Right hindlimb (tissue), 1 donor: ENCODE results near the gene KCTD20.

Source experiments
- DNase-seq: peaks from one replicate; pipeline ENCODE4 v3.0.0-alpha.2; 2018

The KCTD20 gene

DNA sequence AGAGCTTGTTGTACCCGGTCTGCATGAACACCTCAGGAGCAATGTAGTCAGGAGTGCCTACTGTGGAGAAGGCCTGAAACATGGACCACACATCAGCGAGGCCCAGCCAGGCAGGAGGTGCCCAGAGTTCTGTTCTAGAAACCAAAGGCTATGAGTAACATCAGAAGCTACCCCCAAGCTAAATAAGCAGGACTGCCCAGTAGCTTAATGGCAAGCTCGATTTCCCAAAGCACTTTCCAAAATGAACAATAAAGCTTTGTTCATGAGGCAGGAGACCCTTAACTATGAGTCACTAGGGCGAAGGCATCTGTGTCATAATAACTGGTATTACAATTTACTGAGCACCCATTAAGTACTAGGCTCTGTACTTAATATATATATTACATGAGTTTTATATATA, 57.1 kb downstream of the KCTD20 start:
- DNase-seq: no peak

DNA sequence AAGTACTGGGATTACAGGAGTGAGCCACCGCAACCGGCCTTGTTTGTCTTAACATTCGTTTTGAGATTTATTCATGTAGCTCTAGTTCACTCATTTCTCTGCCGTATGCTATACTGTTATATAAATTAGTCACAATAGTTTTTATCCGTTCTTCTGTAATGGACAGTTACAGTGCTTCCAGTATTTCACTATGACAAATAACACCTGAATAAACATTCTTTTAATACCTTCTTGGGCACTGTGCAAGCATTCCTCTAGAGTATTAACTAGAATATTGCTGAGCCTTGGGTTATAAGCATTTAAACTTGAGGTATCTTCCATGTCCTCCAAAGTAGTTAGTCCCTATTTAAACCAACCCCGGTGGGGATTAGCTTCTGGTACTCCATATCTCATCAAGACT, 58.9 kb downstream of the KCTD20 start:
- DNase-seq: no peak

DNA sequence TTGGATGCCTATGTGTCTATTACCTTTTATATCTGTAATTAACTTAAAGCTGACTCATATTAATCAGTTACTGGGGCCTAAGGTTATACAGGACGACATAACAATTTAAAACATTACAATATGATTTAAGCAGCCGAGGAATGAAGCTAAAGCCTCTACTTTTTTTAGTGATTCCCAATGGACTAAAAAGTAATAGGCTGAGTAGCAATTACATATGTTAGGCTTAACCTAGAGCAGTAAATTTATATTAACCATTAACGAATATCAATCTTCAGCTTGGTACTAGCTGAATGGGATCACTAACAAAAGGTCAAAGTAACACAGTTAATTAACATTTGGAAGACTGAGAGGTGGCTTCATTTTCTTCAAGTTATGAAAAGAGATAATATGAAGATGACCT, 61.4 kb downstream of the KCTD20 start:
- no peak for DNase-seq

DNA sequence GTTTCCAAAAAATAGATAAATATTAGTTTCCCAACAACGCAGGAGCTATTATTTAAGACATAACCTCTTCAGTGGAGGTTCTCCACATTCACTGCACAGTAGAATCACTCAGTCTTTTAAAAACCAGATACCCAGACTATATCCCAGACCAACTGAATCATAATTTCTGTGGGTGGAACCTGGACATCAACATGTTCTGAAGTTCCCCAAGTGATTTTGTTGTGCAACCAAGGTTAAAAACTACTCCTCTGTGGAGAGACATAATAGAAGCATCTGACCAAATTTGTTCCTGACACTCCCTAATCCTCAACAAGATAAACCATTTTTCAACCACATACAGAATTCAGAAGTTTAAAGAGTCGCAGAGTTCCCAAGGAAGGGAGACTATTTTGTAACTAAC, 62.2 kb downstream of the KCTD20 start:
- DNase-seq: no peak

DNA sequence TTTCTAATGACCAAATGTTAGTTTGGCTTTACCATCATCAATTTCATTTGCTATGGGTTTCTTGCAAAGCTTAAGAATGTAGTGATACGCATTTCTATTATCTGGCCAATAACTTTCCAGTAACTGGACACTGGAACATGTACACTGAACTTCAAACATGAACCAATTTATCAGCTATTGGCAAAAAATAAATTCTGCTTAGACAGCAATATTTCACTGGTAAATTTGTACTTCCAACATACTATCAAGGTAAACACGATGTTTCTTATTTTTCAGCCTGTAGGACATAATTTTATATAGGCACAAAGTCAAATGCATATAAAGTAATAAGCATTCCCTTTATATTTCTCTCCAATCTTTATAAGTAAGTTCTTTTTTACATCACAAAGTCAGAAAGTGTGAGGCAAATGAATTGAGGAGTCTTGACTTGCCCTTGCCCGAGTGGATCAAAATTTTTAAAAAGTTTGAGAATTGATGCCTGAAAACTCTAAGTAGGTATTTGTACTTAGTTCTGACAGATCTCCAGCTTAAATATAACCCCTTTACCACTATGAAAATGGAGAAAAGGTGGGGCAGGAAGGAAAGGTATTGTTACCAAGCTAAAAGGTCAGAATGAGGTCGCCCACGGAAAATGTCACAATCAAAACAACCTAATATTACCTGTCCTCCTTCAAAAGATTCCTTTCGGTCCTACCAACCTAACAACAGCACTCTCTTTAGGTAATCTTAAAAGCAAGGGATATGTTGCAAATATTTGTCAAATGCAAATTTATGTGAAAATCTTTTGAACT, 63.1 kb downstream of the KCTD20 start:
- DNase-seq: no peak

DNA sequence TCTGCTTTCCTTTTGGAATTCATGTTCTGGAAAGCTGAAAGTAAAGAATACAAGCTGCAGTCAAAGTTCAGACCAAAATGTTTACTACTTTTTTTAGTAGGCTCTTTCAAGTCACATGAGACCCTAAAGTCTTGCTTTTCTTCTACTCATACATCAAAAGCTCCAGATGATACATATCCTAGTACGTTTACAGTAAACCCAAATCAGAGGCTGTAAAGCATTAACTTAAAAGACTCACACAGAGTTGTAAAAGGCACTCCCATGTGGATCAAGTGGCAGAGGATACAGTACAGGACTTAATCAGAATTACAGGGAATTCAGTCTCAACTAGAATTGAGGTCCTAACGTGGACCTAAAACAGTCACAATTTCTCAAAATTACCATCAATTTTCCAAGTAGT, 63.8 kb downstream of the KCTD20 start:
- DNase-seq: no peak

DNA sequence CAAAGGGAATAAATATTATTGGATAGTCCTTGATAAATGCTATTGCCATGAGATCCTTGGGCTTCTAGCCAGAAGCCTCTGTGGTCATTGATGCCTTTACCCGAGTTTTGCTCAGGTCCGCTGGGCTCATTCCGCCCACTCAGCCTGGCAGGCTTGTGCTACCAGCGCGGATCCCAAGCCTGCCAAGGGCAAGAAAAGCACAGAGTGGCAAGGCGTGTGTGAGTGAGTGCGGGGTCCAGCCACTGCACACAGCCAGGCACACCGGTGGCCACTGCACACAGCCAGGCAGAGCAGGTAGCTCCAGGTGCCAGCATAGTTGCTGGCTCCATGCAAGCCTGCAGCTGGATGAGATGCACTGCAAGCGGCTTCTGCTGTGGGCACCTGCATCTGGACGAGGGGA, 65.7 kb downstream of the KCTD20 start:
- no peak for DNase-seq

DNA sequence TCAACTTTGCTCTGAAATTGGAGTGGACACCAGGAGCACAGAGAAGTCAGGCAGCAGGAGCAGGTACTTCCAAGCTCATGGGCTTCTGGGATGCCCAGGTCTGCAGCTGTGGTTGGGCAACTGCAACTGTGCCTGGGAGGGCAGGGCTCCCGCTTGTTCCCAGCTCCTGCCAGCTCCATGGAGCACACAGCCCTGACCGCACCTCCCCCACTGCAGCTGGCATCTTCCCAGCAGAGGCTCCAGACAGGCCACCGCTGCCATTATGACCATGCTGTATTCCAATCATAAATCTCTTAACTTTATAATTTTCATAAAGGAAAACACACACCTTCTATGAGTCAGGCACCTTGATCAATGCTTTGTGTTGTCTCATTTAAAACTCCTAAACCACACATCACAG, 67.6 kb downstream of the KCTD20 start:
- DNase-seq: no peak

DNA sequence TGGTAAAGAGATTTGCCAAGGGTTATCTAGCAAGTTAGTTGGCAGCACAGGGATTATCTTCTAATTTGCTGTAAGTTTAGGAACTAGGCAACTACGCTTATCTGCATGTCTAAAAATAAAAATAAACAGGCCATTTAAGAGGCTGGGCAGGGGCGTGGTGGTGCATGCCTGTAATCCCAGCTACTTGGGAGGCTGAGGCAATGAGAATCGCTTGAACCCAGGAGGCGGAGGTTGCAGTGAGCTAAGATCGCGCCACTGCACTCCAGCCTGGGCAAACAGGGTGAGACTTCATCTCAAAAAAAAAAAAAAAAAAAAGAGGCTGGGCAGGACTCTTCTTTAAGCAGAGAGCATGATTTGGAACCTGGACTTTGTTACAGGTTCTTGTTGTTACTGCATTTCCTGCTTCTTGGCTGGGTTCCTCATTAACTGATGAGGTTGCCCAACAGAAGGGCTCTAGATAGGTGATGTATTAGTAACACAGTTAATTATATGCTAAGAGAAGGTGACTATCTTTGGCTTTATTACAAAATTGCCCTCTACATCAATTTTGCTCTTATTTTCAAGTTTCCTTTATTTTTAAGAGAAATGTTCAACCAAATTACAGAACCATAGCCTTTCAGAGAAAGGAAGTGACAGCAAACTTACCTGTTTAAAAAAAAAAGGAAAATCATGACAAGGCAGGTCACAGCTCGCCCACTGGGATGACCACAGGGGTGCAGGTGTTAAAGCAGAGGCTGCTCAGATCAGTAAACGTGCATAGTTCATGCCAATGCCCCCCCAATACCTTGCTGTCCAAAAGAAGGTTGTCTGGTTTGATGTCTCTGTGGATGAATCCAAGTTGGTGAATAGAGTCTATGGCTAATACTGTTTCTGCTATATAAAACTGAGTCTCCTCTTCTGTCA, 72.0 kb downstream of the KCTD20 start:
- DNase-seq: no peak

DNA sequence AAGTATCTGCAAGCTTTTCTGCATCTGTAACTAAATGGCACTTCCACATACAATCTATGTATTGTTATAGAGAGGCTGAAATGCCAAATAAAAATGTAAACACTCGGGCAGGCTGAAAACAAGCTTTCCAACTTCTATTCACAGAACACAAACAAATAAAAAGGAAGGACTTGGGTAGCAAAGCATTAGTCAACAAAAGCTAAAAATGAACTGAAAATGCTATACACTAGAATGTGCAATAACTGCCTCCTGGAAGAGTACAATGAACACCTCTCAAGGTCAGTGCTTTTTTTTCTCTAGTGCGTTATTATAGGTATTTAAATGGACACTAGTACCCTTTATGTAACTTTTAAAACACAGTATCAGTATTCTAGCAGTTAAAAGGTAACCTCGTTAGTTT, 73.0 kb downstream of the KCTD20 start:
- no peak for DNase-seq

DNA sequence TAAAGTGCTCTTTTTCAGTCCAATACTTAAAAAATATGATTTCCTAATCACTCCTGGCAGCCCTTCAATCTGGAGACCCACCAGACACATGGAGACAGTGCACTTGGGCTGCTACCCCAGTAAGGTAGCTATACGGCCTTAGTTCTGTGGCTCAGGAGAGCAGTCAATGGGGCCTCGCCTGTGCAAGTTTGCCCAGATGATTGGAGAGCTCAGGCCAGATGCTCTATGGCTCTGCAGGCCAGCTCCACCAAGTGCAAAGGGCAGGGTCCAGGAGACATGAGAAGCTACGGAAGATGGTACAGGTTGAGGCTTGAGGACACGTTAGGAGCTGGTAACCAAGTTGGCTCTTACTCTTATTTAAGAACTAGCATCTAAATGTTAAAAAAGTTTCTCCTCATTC, 73.8 kb downstream of the KCTD20 start:
- no peak for DNase-seq

DNA sequence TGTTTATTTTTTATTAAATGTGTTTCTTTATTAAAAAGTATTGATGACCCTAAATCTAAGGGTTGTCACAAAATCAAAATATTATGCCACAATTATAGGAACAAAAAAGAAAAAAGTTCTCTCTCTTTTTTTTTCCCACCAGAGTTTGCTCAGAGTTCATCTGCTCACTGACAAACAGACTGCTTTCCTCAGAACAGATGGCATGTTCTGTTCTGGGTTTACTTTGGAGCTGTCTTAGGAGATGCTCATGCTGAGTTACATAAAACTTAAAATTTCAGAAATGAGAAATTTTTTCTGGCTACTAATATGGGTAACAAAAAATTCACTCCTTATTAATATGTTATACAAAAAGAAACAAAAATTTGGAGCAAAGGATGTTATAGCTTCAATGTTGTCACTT, 74.2 kb downstream of the KCTD20 start:
- DNase-seq: no peak

DNA sequence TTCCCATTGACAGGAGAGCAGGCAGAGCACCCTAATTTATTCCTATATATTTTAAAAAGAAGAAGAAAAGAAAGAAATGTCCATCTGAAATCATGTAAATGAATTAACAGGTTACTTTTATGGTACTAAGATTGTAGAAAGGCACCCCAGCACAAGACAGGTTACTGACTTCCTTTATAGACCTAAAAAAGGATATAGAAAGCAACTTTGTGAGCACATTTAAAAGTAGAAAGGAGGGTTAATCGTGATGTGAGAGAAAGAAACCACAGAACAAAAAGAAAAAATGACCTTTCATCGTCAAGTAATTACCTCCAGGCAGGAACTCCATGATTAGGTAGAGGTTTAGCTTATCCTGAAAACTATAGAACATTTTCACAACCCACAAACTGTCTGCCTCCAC, 74.6 kb downstream of the KCTD20 start:
- DNase-seq: no peak

DNA sequence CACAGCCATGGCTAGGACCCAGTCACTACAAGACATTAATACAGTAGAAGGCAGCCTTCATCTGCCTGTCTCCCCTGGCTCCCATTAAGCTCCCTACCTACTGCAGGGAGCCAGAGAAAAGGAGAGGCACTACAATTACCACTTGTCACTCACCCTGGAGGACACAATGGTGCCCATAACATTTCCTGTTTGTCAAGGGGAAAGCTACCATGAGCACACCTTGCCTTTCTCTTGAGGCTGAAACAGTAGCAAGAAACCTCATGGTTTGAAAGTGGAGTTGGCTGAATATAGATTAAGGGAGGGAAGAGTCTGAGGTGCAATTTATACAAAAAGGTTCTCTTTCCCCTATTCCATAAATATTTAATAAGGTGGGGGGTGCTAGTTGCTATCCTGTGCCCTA, 76.6 kb downstream of the KCTD20 start:
- no peak for DNase-seq

DNA sequence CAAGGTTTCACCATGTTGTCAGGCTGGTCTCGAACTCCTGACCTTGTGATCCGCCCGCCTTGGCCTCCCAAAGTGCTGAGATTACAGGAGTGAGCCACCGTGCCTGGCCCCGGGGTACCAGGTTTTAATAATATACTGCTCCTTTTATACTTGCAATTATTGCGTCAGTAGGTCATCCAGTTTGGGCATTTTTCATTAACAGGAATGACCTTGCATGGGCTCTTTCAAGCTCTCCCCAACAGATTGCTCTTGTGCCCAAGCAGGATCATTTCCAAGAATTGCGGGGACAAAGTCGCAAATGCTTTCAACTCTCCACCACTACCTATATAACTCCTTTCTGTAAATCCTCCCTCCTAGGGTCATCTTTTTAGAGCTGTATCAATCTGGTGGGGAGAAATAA, 80.7 kb downstream of the KCTD20 start:
- no peak for DNase-seq

DNA sequence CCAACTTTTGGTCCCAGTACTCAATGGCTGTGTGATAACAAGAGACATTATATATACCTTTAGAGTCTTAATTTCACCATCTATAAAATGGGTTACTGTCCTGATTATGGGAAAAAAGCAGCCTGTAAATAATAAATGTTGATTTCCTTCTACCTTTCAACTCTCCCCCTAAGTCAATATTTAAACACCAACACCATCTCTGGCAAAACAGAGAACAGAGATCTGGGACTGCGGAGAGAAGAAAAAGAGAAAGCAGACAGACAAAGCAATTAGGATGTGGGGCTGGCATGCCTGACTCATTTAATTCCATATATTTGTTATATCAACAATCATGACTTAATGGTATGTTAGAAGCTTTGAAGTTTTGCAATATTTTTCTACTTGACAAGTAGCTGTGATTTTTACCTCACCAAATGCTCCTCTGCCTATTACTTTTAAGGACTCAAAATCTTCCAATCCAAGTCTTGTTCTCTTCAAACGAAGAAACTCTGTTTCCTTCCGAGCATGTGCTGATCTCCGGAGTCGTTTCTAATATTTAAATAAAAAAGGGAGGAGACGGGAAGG, 81.2 kb downstream of the KCTD20 start:
- no peak for DNase-seq

DNA sequence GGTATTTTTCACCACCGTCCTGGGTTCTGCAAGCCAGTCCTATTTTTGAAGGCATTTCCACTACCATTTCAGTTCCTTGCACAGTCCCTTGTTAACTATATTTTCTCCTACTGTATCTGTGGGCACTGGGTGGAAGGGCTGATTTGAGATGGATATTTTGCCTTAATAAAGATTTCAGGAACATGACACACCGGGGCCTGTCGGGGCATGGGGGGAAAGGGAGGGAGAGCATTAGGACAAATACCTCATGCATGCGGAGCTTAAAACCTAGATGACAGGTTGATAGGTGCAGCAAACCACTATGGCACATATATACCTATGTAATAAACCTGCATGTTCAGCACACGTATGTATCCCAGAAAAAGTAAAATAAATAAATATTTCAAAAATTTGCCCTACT, 82.1 kb downstream of the KCTD20 start:
- no peak for DNase-seq

DNA sequence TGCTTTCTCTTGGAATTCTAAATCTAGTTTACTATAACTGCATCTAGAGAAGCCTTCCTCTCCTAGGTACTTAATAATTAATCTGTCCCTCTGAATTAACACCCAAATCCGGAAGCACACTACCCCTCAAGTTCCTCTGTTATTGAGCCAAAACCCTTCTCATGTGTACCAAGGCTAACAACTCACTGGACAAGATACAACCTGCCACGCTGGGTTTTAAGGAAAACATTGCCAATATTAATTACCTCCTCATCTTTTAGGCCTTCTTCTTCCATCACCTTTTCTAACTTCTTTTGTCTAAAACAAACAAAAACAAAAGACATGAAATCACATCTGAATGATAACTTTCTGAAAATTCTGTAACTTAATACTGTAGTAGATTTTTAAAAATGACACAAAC, 82.5 kb downstream of the KCTD20 start:
- no peak for DNase-seq

DNA sequence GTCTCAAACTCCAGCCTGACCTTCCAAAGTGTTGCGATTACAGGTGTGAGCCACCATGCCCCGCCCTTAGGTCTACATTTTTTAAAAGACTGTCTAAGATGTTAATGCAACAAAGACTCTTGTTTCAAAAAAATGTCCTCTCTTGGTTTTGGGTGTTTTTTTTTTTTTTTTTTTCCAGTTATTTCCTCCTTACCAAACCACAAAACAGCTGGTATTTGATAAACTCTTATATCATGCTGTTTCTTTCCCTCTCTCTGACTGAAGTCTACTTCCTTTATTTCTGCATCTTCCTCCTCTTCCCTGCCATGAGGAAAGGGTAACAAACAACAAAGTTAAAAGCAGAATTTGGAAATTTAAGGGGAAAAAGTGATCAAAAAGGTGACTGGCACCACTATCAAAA, 83.3 kb downstream of the KCTD20 start:
- no peak for DNase-seq

DNA sequence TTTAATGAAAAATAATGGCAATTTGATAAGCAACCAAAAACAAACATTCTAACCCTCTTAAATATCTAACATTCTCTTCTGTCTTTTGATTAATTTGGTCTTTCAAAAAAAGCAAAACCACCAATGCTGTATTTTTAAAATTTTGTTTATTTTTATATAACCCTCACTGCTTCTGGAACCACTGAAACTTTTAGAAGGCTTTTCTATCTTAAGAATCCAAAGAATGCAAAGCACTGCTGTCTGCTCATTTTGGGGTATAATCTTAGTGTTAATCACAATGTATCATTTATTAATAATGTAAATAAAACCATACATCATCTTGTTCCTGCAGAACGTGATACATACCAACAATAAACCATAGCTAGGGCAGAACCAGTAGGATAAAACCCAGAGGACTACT, 90.5 kb downstream of the KCTD20 start:
- DNase-seq: no peak

DNA sequence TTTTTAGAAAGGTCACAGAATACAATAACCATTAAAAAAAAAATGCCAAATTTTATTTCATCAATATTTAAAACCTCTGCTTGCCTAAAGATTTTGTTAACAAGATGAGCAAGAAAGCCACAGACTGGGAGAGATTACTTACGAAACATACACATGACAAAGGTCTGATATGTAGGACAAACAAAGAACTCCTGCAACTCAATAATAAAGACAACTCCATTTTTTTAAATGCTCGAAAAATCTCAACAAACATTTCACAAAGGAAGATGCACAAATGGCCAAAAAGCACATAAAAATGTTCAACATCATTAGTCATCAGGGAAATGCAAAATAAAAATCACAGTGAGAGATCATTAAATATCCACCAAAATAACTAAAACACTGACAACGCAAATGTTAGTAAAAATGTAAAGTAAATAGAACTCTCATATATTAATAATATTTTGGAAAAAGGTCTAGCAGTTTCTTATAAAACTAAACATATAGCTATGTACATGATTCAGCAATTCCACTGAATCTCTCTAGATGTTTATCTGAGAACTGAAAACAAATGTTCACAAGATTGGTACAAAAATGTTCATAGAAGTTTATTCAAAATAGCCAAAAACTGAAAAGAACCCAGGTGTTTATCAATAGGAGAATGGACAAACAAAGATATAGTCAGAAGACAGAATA, 94.2 kb downstream of the KCTD20 start:
- no peak for DNase-seq

DNA sequence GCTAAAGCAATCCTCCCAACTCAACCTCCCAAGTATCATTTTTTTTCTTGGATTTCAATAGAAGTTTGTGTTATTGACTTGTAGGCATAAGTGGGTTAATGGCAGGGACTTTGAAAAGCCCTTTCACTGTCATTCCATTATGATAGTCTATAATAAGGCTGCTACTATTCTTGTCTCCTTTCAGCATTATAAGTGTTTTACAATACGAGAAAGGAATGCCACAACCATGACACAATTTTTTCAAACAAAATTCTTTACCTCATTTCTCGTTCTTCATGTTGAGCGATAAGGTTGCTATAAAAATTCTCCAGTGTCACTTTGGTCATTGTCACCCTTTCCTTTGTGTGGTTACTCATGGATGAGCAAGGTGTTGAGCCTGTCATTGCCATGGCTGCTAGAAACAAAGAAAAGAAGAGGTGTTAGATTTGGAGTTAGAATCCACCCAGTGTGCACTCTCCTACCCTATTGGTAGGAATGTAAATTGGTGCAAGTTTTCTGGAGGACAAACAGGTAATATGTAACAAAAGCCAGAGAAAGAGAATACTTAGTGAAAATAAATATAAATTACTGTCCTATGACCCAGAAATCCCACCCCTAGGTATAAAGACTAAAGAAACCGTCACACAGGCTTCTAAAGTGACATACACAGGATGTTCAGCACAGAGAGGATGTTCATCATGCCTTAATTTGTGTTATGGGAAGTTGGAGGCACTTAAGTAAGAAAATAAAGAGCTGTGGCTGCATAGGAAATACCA, 97.2 kb downstream of the KCTD20 start:
- no peak for DNase-seq
